Stomach (tissue), 4 donors: Measurements from ENCODE around the gene TMEM98.

Experiments
- EP300 ChIP-seq: sonication (generic); formaldehyde crosslinking; IDR thresholded peaks from one replicate; pipeline ENCODE4 v1.6.1; 2017; ENCODE audit warnings: antibody characterized with exemption
- POLR2AphosphoS5 ChIP-seq, 3 donors: sonication (generic); formaldehyde crosslinking; IDR thresholded peaks; one replicate each; pipeline ENCODE4 v1.6.1; 2016; ENCODE audit warnings: antibody characterized with exemption in 3 of 3

- TF ChIP-seq EP300, result no peak
- no peak for TF ChIP-seq POLR2AphosphoS5 (IDR thresholded peaks at IDR 0.05)
Observed at GRCh38 chr17:32879134-32879533, 48.8 kb upstream of the TMEM98 start.
